NCI-H524 treated with DMSO at 0.1 percent for 48 hours (cell line): ENCODE results near the gene SEMA5B.

Source experiments
- DNase-seq: peaks from one replicate; lab custom pipeline; 2025; lab: John Stamatoyannopoulos, UW

Gene SEMA5B

DNA sequence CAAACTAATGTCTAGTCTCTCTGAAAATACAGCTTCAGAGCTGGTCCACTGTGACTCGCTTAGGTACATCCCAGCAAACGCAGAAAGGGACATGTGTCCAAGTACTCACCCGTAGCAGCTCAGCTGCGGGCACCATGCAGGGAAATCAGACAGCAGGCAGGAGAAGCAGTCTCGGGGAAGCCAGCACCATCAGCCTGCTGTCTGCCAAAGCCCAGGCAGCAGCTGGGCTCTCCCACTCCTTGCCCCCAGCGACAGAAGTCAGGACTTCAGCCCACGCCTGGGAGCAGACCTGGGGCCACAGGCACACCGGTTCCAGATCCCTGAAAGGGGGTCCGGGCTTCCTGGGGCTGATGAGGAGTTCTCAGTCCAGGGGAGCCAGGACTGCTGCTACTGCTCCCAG, 34.9 kb downstream of the SEMA5B start:
- DNase-seq, result peak; percentile 64

DNA sequence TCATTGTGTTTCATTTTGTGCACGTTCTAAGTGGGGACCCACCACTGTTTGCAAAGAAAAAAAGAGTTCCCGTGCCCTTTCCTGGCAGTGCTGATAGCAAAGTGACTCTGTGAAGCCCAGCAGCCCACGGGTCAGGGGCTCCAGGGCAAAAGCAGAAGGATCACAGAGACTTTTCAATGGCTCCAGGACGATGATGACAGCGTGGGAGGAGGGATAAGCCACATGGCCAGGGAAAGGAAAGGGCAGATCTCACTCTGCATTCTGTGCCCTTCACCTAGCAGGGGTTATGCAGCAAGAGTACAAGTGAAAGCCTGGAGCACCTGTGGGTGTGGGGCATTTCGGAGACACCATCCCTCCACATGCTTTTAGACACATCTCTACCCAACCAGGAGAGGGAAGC, 35.4 kb downstream of the SEMA5B start:
- DNase-seq, result no peak

DNA sequence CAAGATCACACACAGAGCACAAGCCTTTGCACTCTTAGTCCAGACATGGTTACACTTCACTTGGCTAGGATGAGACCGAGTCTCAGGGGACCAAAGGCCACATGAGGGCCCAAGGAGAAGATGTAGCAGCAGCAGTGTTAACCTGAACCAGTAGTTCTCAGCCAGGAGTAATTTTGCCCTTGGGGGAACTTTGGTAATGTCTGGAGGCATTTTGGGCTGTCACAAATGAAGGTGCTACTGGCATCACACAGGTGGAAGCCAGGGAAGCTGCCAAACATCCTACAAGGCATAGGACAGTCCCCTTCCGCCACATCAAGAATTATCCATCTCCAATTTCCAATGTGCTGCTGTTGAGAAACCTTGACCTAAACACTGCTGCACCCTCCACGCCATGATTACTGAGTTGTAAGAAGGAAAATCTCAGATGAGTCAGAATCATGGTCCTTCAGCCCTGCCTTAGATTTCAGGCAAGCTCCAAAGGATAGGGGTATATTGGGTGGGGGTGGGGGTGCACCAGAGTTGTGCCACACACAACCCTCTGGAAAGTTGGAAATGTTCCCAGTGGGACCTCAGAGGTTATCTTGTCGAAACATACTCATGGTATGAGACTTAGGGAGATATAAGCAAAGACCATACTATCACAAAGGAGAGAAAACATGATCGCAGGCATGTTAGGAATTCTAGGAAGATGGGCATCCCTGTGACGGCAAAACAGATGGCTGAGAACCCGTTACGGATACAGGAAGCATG, 36.2 kb downstream of the SEMA5B start:
- DNase-seq, result peak; percentile 13

DNA sequence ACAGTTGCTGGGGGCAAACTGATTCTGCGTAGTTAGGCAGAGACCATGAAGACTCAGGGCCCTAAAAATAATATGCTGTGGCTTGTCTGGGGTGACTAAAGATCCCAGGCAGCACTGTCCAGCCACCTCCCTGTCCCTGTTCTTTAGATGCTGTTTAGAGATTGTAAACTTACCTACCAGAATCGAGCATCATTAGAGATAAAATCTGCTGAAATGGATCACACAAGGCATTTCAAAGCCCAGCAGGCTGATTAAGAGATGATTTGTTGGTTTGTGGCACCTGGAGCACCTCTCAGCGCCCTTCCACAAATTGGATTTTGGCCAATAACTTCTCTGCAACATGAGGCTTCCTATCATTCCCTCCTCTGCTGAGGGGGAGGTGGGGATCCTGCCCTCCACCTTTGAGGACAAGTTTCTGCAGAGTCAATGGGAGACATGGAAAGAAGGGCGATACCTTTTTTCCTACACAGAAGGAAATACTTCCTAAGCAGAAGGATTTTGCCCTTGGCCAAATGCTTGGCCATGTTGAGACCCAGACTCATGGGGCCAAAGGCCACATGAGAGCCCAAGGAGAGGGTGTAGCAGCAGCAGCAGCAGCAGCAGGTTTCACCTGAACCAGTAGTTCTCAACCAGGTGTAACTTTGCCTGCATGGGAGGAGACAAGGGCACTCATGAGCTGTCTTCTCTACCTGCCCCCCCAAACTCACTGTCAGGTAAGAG, 37.5 kb downstream of the SEMA5B start:
- DNase-seq, result no peak

DNA sequence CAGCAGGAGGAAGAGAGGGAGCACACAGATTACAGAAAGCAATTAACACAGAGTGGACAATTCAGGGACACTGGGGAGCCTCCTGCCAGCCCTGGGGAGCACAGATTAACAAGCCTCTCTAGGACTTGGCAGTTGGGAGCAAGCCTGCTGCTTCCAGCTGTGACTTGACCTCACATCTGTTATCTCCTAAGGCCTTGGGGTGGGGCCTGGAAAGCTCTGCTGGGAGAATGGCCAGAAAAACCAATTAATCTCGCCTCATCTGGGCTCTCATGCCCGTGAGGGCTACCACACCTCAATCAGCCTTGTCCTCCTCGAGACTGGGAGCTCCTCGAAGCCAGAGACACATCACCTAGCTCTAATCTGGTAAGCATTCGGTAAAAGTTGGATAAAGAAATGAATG, 39.1 kb downstream of the SEMA5B start:
- DNase-seq, result peak; percentile 94

DNA sequence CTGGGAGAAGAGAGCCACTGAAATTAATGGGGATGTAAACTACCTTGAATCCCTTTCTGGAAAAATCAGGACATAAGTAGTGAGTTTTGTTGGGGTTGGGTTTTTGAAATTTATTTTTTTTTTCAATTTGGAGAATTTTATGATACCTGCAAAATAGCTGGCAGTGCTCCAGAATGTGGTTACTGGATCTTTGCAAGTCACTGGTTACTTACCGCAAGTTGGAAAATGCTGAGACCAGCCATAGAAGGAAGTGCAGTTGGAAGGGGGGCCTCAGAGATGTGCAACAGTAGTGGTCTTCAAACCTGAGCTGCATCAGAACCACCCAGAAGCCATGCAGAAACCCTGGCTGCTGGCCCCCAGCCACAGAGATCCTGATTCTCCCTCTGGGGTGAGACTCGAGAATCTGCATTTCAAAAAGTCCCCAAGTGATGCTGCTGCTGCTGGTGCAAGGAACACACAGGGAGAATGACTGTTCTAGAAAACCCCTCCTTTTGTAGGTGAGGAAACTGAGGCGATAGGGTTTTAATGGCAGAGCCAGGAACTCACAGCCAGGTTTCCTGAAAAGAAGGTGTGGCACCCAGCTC, 39.7 kb downstream of the SEMA5B start:
- DNase-seq, result no peak

DNA sequence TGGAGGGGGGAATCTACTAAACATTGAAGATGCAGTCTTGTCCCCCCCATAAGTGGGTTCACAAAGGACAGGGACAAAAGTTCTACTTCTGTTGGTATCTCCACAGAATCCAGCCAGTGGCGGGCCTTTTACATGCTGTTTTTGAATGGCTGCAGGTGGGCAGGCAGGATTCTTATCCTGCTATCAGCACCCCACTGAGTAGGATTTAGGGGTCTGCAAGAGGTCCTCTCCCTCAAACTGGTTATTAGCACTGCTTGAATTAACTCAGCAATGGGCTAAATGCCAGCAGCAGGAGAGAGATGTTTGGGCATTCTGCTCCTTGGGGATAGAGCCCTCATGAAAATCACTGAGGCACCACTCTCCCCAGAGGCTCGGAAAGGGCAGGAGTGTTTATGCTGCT, 40.3 kb downstream of the SEMA5B start:
- DNase-seq, result no peak

DNA sequence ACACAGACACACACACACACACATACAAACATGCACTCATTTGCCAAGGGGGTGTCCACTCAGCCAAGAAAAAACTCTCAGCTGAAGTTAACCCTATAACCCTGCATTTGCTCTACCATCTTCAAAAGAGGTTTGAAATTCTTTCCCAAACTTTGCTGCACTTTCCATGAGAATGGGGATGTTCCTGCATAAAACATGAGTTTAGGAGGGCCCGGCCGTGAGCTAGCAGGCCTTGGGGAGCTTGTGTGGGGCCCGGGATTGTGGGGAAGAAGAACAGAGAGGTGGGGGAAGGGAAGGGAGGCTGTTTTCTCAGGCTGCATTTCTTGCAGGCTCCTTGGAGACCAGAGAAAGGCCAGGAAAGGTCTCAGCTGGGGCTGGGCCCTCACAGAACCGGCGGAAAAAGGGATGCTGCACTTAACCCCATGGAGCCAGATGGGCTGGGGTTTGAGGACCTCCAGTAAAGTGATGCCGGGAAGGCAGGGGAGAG, 40.8 kb downstream of the SEMA5B start:
- DNase-seq, result peak; percentile 23

DNA sequence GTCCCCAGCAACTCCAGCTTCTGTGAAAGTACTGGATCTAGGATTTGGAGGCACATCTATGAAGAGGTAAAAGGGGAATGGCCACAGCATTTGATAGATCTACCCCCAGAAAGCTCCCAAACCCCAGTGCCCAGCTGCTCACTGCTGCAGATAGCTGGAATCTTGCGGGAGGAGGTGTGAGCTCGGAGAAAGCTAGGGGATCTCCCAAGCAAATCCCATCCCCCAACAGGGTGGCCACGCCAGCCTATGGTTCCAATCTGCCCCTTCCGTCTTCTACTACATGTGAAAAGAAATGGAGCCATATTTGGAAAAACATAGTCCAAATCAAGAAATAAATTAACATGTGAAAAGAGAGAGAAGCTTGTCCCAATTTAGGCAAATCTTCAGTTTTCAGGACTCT, 42.0 kb downstream of the SEMA5B start:
- DNase-seq, result no peak

DNA sequence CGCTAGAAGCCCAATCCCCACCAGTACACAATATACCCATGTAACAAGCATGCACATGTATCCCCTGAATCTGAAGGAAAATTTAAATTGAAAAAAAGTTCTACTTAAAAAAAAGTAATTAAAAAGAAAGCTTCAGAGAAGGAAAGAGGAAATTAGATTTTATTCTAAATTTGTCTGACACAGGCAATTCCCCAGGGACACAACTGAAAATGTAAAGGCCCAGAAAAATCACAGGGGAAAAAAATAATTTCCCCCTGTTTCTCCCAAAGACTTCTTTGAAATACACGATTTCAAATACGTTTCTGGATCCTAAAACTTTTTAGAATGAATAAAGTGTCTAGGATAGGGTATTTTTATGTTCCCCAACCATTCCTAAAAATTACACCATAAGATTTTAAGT, 42.9 kb downstream of the SEMA5B start:
- DNase-seq, result no peak

DNA sequence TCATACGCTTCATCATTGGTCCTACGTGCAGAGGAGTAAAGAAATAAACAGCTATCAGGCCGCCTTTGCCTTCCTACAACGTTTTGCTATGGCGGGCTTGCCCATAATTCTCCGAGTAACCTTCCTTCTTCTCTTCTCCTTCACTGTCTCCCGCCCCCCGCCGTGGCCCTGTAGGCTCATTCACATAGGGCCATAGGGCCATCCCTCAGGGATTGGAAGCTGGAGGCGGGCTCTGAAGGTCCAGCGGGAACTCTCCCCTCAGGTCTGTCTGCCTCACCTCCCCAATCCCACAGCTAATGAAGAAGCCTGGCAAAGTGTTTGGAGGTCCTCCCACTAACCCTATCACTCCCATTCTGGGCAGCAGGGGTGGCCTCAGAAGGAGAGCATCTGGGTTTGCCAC, 43.6 kb downstream of the SEMA5B start:
- no peak for DNase-seq

DNA sequence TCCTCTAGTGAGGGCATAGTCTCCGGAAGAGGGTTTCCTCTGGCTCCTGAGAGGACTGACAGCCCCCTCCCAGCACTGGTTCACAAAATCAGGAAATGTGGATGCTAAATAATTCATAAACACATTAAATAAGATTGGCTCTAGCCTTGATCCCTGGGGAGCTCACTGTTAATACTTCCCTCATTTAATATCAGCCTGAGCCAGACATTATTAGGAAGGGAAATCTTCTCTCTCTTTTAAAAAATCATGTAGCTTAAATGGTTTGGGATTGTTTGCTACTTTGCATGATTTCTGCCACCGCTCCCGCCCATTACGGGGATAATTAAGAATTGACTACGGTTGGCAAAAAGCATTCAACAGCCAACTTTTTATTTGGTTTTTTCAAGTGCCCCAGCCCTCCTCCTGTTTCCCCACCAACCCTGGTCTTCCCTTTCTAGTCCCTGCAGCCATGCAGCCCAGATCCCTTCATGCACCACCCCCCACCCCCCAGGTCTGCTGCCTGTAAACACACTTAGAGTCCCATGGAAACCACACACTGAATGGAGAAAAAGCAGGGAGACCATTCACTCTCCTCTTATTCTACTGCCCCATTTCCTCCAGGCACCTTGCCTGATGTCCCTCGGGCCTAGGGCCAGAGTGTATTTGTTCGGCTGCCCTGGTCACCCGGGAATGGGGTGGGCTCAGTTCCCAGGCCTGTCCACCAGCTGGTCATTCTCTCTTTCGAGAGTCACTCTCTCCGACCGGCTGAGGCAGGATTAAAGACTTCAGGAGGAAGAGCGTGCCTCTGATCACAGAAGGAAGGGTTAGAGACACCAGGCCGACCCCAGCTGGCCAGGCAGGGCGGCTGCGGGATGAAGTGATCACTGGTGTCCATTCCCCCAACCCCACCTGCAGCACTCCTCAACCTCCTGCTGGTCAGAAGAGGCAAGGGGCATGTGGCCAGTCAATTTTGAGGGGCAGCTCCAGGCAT, 45.1 kb downstream of the SEMA5B start:
- DNase-seq, result peak; percentile 12

DNA sequence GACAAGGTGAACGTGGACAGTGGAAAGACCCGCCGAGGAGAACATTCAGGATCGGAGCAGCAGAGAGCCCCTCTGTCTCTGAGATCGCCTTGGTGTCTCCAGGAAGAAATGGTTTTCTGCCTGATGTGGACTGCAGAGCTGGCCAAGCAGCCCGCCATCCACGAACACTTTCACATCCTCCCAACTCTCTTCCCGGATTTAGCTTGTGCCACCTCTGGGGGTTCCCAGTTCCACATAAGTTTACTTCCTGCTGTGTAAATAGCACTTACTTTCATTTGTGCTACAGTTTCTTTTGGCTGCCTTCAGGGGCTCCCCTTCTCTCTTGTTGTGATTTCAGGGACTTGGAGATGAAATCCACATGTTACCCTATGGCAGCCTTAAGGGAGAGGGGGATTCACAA, 48.4 kb downstream of the SEMA5B start:
- no peak for DNase-seq

DNA sequence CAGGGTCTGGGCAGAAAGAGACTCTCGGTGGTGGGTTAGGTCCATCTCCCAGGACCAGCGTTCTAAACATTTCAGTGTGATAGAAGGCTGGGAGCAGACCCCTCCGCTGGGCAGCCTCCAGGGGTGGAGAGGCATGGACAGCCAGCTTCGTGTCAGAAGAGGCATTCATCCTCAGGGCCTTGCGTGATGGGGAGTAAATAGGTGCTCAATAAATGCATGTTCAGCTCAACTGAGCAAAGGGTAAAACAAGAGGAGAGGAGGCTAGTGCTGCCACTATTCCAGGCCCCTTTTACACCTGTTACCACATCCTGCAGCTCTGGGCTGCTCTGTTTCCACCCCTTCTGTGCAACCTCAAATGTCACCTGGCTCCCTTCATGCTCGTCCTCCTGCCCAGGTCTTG, 49.0 kb downstream of the SEMA5B start:
- DNase-seq, result no peak

DNA sequence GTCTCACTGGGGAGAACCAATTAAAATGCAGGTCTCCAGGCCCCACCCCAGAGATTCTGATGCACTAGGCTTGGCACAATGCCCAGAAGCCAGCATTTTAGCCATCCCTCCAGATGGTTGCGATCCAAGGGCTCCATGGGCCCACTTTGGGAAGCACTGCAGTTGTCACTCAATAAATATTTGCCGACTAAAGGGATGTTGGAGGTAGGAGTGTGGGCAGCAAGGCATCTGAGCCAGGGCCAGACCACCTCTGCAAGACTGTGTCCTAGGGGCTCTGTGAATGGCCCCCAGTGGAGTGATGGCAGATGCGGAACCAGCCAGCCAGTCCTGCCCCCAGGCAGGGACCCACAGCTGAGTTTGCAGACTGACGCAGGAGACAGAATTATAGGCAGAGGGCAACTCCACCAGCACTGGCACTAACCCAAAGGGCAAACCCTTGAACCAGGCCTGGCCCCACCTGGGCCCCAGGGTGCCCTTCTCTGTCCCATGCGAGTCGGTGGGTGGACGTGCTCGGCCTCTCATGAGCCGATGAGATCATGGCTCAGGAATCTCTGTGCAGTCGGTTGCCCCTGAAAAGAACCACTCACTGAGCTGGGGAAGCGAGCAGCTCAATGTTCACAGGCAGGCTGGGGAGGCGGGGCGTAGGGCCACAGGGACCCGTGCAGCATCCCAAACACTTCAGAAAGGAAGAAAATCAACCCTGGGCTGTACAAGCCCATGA, 49.7 kb downstream of the SEMA5B start:
- peak; percentile 81 for DNase-seq

DNA sequence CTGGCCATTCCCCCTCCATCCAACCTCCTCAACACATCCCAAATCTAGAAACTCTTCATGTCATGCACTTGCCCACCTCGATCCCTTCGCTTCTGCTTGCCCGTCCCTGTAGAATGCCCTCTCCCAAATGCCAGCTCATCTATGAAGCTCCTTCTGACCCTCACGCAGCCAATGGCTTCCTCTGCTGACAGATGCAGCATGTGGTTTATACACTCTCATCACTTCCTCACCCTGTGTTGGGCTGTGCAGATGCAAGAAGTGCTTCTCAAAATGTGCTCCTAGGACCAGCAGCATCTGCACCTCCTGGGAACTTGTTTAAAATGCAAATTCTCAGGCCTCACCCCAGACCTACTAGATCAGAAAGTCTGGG, 51.7 kb downstream of the SEMA5B start:
- peak; percentile 56 for DNase-seq

DNA sequence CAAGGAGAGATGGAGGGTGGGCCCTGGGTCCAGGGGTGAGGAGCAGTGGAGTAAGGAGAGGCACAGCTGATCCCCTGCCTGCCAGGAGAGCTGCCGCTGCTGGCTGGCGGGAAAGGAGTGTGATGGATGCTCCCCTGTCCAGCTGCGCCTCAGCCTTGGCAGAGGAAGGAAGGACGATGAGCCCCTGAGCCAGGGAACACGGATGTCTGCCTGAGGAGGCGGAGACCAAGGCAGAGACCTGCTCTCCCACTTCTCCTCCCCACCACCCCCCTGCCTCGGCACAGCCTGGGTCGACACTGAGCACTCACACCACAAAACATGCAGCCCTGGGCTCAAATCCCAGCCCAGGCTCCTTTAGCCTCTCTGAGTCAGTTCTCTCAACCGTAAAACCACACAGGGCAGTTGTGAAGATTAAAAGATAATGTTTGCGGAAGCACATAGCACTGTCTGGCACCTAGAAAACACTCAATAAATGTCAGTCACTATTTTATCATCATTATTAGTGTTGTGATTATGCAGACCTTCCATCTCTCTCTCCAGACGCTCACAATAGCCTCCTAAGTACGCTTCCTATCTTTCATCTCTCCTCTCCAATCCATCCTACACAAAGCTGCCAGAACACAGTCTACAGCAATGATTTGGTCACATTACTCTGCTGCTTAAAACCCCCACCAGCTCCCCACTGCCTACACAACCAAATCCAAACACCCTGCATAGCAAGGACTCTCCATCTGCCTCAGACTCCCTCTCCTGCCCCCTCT, 52.2 kb downstream of the SEMA5B start:
- DNase-seq, result no peak

DNA sequence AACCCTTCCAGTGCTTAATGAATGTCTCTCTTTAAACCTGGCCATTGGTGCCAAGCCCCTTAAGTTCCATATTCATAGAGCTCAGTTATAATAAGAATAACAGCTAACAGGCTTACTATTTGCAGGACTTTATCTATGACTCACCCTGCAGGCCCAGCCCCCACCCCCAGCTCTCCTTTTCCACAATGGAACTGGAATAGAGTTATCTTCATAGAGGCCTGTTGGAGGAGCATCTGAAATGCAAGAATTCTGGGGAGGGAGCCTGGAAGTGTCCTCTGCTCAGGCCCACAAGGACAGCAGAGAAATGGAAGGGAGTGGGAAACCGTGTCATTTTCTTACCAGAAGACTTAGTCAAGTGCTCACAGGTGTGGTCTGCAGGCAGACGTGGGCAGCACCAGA, 52.8 kb downstream of the SEMA5B start:
- no peak for DNase-seq

DNA sequence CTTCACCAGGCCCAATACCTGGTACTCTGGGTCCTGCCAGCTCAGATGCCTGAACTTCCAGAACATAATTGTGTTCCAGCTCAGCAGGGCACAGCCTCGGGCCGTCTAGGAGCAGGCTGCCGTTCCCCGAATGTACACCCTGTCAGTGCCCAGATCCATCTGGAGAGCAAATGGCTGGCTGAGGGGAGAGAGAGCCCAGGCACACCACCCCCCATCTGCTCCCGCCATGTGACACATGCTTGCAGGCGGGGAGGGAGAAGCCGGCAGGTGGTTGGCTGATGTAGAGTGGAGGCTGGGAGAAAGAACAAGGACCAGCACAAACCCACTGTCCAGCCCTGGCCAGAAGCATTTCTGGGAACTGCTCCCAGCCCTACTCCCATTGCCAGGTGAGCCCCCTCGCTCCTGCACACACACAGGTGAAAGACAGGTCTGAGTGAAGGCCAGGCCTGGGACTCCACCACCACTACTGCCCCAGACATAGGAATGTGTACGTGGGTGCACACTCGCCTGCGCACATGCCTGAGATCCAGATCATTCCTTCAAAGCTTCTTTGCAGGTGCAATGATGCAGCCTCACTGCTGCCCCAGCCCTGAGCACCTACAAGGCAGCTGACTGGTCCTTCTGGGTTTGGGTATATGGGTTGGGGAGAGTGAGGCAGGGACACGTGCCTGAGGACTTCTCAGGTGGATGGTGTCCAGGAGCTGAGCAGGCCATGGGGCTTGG, 53.5 kb downstream of the SEMA5B start:
- DNase-seq, result peak; percentile 87

DNA sequence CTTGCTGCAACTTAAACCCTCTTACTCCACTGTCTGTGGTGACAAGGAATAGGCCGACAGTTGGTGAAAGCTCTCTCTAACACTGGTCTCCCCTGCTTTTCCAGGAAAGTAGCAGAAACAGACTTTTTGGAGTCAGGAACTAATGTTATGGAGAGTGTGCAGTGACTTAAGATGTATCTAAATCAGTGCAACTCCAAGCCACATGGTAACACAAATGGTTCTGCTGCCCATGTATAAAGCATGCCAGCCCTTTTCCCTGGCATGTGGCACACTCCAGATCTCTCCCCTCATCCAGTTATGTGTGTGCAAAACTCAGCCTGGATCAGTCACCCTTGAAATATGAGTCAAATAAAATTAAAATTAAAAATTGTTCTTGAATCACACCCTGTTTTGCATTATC, 55.4 kb downstream of the SEMA5B start:
- no peak for DNase-seq
